Measurements from ENCODE around the gene CFAP210.

The CFAP210 gene, protein sequence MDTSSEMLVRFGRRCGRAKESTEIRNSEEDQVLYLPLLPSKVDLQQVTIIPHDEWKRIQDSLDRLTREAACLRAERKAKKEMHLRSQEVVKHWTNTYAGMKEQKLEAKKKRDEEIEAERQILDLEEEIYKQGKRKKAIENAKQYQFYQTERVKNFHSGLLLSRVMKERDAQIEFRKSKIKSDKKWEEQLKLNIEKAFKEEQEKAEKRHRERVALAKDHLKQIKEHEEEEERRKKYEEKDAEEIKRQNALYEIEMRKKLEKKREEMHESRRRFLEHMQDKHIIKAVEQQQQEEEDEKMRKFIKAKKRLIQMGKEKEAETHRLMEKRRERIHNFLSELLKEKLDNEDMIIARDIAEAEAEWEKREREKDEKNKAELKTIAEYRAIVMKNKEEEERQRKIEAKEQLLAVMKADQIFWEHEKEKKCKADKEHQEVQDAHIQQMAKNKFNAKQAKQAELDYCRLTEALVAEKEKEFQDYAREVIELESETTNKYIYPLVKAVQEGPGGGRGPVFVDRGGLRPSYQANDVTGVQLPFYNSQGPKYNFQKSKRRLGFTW

DNA sequence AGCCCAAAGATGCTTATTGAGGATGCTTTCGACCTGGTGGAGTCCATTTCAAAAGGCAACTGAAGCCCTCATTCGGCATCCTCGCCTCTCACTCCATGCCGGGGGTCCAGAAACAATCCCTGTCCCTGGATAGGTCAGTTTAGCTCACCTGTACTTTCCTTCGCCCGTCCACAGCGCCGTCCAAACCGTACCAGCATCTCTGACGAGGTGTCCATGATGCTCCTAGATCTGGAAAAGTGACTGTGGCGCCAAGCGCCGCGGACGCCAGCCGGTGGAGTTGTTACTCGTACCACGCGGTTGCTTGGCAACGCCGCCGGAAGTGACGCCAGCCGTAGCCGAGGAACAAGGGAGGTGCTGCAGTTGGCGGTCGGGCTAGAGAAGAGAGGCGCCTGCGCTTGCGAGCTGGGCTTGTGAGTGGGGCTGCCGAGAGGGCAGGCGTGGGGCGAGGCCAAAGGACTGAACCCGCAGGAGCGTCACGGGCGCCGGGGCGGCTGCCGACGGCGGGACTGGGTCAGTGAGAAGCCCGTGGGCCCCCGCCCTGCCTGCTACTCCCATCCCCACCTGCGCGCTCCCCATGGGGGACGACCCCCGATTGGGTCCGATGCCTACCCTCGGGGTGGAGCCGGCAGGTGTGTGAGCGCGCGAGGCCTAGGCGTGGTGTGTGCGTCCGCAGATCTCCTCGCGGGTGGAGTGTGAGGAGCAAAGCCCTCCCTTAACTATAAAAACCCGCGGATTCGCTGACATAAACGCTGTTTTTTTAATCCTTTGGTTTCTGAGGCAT lies at the start of gene CFAP210, which contains the start of gene PHOSPHO2:
Gene CFAP210, minus strand, starts transcription at position 293 of the 781 bp plus-strand sequence. Its CDS starts 78 bp downstream, at position 215.
Gene PHOSPHO2, plus strand, starts transcription at position 357 of the 781 bp plus-strand sequence. CDS start 6,503 bp downstream, outside the sequence.
- TF ChIP-seq, protein P1, sequence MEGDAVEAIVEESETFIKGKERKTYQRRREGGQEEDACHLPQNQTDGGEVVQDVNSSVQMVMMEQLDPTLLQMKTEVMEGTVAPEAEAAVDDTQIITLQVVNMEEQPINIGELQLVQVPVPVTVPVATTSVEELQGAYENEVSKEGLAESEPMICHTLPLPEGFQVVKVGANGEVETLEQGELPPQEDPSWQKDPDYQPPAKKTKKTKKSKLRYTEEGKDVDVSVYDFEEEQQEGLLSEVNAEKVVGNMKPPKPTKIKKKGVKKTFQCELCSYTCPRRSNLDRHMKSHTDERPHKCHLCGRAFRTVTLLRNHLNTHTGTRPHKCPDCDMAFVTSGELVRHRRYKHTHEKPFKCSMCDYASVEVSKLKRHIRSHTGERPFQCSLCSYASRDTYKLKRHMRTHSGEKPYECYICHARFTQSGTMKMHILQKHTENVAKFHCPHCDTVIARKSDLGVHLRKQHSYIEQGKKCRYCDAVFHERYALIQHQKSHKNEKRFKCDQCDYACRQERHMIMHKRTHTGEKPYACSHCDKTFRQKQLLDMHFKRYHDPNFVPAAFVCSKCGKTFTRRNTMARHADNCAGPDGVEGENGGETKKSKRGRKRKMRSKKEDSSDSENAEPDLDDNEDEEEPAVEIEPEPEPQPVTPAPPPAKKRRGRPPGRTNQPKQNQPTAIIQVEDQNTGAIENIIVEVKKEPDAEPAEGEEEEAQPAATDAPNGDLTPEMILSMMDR (IDR thresholded peaks at IDR 0.05): no peak
- peak; percentile 100 for DNase-seq (ENCODE audit: low spot score)
- H3K27ac ChIP-seq: peak within 1 kb of the TSS; percentile 84 to 88
- peak within 1 kb of the TSS; percentile 94 for H3K4me3 ChIP-seq

- TF ChIP-seq, protein P1 (IDR thresholded peaks at IDR 0.05): no peak
- no peak overlapping the region for H3K4me3 ChIP-seq
- no peak for DNase-seq (ENCODE audit: low spot score)
- H3K27ac ChIP-seq: no peak overlapping the region
These were observed 49.3 kb upstream of the CFAP210 start for GRCh38 chr2:169743549-169743948.

DNA sequence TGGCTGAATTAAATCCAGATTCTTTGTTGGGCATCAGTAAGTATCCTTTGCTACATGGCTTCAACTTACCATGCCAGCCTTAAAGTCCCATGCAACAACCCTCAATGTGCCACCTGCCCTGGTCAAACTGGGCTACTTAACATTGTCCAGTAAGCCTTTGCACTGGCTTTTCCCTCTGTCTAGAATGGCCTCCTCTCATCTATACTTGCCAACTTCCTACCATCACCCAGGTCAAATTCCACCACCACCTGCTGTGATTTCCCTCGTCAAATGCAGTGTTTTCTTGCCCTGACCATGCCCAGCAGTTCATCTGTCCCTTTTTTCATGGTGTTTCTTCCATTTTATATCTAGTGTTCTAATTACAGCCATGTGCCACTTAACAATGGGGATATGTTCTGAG lies 45.1 kb upstream of the CFAP210 start:
- TF ChIP-seq, protein P1 (IDR thresholded peaks at IDR 0.05): no peak
- no peak for DNase-seq (ENCODE audit: low spot score)

GRCh38 chr2:169738566-169739229 lies 44.5 kb upstream of the CFAP210 start:
- TF ChIP-seq, protein P1 (IDR thresholded peaks at IDR 0.05): no peak
- no peak overlapping the region for H3K27ac ChIP-seq
- no peak overlapping the region for H3K4me3 ChIP-seq
- no peak for DNase-seq (ENCODE audit: low spot score)

More for the DNA sequence above, 45.1 kb upstream of the CFAP210 start:
- no peak overlapping the region for H3K4me3 ChIP-seq
- no peak overlapping the region for H3K27ac ChIP-seq

DNA sequence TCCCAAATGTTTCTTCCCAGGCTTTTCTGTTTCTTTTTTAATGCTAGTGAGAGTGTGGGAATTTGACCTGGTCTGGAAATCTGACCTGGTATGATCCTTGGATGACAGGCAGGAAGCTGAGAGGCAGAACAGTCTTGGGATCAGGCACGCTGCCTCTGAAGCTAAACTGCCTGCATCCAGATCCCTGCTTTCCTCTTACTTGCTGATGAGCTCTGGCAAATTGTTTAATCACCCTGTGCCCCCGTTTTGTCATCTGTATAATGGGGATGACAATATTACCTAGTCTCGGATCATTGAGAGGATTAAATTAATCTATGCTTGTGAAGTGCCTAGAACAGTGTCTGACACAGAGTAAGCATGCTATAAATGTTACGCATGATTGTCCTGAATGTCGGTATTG lies 42.7 kb upstream of the CFAP210 start:
- TF ChIP-seq, protein P1 (IDR thresholded peaks at IDR 0.05): no peak
- H3K27ac ChIP-seq: no peak overlapping the region
- H3K4me3 ChIP-seq: peak overlapping the region; percentile 54

GRCh38 chr2:169735623-169736022 lies 41.4 kb upstream of the CFAP210 start:
- DNase-seq (ENCODE audit: low spot score): no peak
- Histone ChIP-seq H3K4me3 (peak overlapping the region; percentile 54), H3K27ac (no peak overlapping the region)
- TF ChIP-seq, protein P1 (IDR thresholded peaks at IDR 0.05): no peak

More for the DNA sequence above, 42.7 kb upstream of the CFAP210 start:
- no peak for DNase-seq (ENCODE audit: low spot score)
